Left ventricle myocardium superior (tissue), 1 donor: Measurements from ENCODE around the gene HSF4. TPM values are rescaled to one million over a fixed set of nuclear protein-coding genes. Genes with fewer than 3 reads are reported as not detected.
A peak's percentile ranks its signal among the peaks of the same experiment; 100 is the strongest.
"Not testable (repeated sequence)": the region's sequence is repeated elsewhere in the genome, so short reads cannot be mapped to it uniquely, and the experiment has no call there.

Experiments
- ATAC-seq: fragments of 200-7000 bp; cut with Tn5 transposase; one replicate; pipeline ENCODE4 v1.9.1; 2020; ENCODE audit warnings: mild to moderate bottlenecking, moderate library complexity
- DNase-seq: peaks from one replicate; pipeline ENCODE4 v3.0.0-alpha.2; 2020
- intact Hi-C: fragments of 100-400 bp; cut with micrococcal nuclease; formaldehyde crosslinking; loops from one replicate; pipeline ENCODE4 v1.11.0; 2022
- long read RNA-seq: library from polyadenylated mRNA; unstranded; transcript quantifications from one replicate; pipeline ENCODE4 v2.0.0, GENCODE V29; 2021
- total RNA-seq: library from RNA; stranded (reverse); fragmentation: NEBNext Ultra II Directional; extraction: Animal tissue kit (Norgen Biotek cat#: 25700); gene quantifications from one replicate; pipeline ENCODE4 v1.2.1, GENCODE V29; 2021
- donor health status: DM: no; HTN: yes; CAD: no; lungs with severe emphysema.

The HSF4 gene, protein sequence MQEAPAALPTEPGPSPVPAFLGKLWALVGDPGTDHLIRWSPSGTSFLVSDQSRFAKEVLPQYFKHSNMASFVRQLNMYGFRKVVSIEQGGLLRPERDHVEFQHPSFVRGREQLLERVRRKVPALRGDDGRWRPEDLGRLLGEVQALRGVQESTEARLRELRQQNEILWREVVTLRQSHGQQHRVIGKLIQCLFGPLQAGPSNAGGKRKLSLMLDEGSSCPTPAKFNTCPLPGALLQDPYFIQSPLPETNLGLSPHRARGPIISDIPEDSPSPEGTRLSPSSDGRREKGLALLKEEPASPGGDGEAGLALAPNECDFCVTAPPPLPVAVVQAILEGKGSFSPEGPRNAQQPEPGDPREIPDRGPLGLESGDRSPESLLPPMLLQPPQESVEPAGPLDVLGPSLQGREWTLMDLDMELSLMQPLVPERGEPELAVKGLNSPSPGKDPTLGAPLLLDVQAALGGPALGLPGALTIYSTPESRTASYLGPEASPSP
- total RNA-seq = 71.0 TPM
- long read RNA-seq, partial matches to known transcripts = 16 of 65 reads
- long read RNA-seq, other reads (novel, unspliced or antisense) = 40 of 65 reads

DNA sequence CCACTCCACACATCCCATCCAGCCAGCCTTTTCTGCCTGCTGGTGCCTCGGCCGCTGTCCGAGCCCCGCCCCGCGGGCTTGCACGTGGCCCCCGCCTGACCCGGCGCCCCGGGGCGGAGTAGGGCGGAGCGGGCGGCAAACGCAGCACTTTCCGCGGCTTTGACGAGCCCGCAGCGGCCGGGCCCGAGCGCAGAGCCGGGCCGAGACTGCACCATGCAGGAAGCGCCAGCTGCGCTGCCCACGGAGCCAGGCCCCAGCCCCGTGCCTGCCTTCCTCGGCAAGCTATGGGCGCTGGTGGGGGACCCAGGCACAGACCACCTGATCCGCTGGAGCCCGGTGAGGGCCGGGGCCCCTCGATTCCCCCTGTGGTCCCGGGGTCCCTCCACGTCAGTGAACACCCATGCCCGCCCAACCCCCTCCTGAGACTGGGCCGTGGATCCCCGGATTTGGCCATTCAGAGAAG is at the start of gene HSF4:
HSF4 (plus strand) TSS at position 147 of the 463 bp plus-strand sequence; CDS start at position 214, 67 bp downstream.
- ATAC-seq (peak; percentile 52), DNase-seq (peak; percentile 90)
- intact Hi-C loops = no loop called here

DNA sequence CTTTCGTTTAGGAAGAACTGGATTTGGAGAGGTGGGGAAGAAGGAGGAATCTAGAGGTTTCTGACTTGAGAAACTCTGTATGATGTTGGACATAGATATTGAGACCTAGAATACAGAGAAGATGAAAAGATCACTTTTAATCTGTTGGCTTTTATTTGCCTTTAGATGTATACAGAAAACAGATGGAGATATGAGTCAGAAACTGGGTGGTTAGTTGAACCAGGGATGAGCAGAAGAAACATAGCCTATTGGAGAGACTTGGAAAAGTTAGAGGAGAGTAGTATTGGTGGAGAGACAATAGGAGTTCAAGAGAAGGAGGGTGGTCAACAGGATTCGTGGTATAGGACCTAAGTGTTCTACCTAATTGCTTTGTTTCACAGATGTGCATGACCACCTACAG is 49.8 kb upstream of the HSF4 start:
- intact Hi-C loops = no loop called here
- DNase-seq (no peak), ATAC-seq (no peak)

DNA sequence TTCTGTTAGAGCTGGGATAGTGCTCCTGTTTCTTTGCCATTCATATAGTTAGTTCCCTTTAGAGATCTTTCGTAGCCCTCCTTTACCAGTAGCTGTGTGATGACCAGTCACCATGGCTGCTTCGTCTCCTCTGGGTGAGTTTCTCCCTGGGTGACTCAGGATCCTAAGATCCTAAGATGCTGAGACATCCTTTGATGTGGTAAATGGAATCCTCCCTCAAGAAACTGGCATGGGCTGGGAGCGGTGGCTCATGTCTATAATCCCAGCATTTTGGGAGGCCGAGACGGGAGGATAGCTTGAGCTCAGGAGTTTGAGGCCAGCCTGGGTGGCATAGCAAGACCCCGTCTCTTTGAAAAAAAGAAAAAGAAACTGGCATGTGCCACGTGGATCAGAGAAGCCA is 48.9 kb upstream of the HSF4 start:
- ATAC-seq (no peak), DNase-seq (no peak)
- intact Hi-C loops = no loop called here

DNA sequence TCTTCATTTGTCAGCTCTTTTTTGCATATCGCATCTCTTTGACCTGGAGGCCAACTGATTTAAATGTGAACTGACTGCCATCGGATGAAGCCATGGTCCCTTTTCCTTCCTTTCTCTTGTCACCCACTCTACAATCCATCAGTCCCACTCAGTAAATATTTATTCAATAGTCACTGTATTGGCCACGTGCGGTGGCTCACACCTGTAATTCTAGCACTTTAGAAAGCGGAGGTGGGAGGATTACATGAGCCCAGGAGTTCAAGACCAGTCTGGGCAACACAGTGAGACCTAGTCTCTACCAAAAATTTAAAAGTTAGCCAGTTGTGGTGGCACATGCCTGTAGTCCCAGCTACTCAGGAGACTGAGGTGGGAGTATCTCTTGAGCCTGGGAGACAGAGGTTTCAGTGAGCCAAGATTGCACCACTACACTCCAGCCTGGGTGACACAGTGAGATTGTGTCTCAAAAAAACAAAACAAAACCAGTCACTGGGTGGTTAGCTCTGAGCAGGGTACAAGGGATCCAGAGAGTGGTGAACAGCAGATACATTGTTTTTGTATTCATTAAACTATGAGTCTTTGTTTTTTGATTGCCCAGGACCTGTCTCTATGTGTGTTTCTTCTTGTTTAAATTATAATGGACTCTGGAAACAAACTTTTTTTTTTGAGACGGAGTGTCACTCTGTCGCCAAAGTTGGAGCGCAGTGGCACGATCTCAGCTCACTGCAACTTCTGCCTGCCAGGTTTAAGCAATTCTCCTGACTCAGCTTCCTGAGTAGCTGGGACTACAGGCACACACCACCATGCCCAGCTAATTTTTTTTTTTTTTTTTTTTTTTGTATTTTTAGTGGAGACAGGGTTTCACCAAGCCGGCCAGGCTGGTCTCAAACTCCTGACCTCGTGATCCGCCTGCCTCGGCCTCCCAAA is 47.9 kb upstream of the HSF4 start:
- intact Hi-C loops = no loop called here
- no peak for DNase-seq
- ATAC-seq = no peak

DNA sequence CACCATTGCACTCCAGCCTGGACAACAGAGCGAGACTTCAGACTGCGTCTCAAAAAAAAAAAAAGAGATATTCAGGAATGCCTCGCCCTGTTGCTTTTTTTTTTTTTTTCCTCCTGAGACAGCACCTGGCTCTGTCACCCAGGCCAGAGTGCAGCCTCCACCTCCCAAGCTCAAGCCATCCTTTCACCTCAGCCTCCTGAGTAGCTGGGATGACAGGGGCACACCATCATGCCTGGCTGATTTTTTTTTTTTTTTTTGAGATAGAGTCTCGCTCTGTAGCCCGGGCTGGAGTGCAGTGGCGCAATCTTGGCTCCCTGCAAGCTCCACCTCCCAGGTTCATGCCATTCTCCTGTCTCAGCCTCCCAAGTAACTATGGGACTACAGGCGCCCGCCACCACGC is 46.8 kb upstream of the HSF4 start:
- intact Hi-C loops = no loop called here
- no peak for ATAC-seq
- DNase-seq = no peak

DNA sequence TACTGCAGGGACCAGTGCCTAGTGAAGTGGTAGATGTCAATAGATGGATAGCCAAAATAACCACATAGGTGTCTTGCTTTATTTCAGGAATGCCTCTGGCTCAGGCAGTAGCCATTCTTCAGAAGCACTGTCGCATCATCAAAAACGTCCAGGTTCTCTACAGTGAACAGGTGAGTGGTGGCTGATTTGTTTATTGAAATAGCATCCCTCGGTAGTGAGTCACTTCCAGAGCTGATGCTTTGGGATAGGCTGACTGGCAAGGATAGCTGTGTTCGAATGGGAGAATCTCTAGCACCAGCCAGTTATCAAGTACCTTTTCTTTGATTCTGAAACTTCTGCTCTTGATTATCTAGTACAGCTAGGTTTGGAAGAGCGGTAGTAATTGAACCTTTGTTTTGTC is 44.5 kb upstream of the HSF4 start:
- DNase-seq (no peak), ATAC-seq (no peak)
- intact Hi-C loops = no loop called here

DNA sequence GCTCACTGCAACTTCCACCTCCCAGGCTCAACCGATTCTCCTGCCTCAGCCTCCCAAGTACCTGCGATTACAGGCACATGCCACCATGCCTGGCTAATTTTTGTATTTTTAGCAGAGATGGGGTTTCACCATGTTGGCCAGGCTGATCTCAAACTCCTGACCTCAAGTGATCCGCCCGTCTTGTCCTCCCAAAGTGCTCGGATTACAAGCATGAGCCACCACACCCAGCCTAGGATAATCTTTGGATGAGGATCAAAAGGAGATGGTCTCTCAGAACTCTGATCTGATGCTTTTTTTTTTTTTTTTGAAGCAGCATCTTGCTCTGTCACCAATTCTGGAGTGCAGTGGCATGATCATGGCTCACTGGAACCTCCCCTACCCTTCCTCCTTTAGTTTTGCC is 41.7 kb upstream of the HSF4 start:
- intact Hi-C loops, ATAC-seq, DNase-seq: not testable (repeated sequence)

DNA sequence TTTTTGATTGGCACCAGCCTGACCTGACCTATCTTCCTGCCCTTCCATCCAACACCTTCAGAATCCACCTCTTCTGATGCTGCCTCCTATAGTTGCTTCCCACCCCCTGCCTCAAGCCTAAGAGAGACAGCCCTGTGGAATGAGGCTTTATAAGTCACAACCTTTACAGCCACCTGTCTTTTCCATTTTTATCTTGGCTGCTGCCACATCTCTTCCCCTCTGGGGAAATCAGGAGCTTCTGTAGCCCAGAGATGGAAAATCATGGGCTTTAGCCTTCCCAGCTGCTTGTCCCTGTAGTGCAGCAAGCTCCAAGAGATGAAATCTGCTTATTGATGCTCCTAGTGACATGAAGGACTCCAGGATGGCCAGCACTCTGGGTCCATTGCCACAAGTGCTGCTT is 36.1 kb upstream of the HSF4 start:
- no peak for DNase-seq
- intact Hi-C loops = no loop called here
- no peak for ATAC-seq

DNA sequence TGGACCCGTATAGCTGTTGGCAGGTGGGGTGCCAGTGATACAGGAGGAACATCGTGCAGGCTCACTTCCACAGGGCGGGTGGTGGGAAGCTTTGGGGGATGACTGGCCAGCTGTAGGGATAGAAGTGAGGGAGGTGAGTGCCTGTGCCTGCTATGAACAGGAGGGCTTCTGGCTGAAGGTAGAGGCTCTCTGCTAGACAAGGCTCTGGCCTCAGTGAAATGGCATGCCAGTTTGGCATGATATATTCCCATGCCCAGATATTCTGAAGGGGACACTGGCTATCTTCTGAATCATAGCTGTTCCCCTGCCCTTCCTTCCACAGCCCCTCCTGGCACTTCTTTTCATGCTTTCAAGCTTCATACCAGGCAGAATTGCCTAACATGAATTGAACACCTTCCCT is 35.7 kb upstream of the HSF4 start:
- ATAC-seq (peak; percentile 46), DNase-seq (no peak)
- intact Hi-C loops = no loop called here

DNA sequence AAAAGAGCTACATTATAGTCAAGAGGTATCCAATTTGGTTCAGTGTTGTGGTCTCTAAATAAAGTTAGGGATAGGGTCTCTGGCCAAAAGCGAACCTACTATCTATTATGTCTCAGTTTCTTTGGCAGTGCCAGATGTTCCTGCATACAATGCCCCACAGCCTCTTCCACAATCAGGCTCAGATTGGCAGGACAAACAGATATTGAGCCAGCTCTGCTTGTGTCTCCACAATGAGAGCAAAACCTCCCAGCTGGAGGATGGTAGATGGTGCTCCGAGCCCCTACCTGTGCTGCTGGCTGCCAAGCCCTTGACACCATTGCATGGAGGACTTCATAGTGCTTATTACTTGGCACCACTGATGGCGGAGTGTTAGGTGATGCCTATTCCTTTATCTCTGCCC is 35.1 kb upstream of the HSF4 start:
- intact Hi-C loops = no loop called here
- ATAC-seq (peak; percentile 43), DNase-seq (no peak)

DNA sequence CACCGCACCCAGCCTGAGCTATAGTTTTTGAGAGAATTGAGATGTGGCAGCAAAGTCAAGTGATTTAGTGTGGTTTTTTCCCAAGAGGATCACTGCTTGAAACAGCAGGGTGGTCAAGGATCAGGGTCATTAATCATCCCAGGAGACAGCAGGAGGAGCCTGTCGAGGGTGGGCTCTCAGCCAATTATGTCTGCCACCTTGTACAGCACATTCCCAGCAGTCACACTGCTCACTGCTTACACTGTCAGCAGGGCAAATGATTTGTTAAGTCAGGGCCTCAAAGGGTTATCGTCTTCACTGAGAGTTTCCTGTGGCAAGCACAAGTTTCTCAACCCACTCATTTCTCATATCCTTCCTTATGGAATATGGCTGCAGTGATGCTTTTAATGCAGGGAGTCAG is 26.9 kb upstream of the HSF4 start:
- no peak for DNase-seq
- no peak for ATAC-seq
- intact Hi-C loops = no loop called here

DNA sequence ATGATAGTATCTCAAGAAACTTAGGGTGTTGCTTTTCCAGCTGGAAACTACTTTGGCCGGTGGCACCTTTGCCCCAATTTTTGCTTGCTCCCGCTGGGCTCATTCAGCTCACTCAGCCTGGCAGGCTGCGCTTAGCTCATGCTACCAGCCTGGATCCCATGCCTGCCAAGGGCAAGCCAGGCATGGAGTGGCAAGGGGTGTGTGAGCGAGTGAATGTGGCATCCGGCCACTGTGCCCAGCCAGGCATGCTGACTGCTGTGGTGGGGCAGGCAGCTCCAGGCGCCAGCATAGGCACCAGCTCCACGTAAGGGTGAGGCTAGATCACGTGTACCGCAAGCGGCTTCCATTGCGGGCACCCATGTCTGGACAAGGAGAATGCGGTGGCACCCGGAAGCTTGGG is 23.2 kb upstream of the HSF4 start:
- no peak for ATAC-seq
- no peak for DNase-seq
- intact Hi-C loops = no loop called here

DNA sequence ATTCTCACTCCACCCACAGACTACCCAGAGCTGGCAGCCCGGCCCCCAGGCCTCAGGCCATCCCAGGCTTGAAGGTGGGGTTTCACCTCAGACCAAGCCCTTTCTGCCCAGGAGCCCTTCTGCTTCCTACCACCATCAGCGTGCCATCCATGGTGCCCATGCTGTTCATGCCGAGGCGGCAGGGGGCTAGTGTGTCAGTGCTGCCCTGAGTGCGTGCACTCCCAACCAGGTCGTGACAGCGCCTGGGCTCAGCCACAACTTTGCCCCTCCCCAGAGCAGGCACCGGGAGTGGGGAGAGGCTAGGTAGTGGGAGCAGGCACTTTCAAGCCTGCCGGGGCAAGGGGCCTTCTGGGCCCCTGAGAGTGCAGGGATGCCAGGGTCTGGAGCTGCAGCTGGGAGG is 22.2 kb upstream of the HSF4 start:
- ATAC-seq = no peak
- intact Hi-C loops = no loop called here

DNA sequence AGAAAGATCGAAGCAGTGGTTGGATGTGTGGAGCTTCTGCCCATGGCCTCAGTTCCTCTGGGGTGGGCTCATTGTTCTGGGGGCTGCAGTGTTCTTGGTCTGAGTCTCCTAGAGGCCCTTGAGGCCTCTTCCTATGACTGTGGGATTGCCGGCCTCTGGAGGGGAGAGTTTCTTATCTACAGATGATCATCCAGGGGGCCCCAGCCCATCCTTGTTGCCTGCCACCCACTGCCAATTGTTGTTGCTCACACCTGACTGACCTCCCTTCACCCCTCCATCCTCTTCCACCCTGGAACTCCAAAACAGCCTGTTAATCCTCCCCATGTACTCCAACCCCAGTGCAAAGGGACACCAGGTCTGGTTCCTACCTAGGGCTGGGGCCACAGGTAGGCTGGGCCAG is 19.6 kb upstream of the HSF4 start:
- no peak for ATAC-seq
- intact Hi-C loops = no loop called here
- DNase-seq = no peak

More for the DNA sequence above, 22.2 kb upstream of the HSF4 start:
- no peak for DNase-seq

DNA sequence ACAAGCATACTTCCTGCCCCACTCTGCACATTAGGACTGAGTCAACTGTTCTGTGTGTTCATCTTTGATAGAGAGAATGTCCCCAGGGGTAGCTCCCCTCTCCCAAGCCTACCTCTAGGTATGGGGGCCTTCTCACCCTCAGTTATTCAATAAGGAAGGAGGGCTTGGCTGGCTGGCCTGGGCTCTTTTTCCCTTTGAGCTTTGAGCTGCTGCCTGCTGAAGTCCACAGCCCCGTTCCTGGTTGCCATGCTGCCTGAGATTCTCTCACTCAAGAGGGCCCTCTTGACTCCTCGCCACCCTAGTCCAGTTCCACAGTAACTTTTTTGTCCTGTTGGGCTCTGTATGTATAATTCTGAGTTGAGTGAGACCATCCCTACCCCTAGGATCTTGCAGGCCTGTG is 18.8 kb upstream of the HSF4 start:
- intact Hi-C loops = no loop called here
- DNase-seq (no peak), ATAC-seq (no peak)

DNA sequence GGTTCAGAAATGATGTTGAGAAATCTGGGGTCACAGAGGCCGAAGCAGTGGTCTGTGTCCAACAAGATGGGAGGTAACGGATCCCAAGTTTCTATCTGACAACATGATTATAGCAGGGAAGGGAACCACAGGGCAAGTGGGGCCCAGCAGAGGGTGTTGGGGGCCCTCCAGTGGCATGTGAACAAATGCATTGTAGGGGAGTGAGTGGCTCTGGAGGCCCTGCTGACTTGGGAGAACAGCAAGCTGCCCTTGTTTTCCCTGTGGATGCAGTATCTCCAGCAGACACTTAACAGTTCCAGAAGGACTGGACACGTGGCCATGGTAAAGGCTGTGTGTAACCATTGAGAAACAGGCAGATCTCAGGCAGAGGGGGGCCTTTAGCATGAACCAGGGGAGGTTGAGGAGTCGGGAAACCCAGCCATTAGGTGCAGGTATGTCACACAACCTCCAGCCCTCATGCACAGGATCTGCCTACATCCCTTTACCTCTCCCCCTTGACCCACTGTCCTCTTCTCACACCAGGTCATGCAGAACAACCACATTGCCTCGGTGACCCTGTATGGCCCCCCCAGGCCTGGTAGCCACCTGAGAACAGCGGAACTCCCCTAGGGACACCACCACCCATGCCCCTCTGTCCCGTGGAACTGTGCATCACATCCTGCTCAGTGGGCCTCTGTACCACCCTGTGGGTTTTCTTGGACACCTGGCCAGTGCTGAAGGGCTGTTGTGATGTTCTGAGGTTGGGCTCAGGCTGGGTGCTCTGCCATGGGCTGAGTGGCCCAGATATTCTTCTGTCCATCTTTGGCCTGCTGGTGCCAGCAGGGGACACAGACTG is 17.8 kb upstream of the HSF4 start:
- intact Hi-C loops = no loop called here
- ATAC-seq (no peak), DNase-seq (no peak)

DNA sequence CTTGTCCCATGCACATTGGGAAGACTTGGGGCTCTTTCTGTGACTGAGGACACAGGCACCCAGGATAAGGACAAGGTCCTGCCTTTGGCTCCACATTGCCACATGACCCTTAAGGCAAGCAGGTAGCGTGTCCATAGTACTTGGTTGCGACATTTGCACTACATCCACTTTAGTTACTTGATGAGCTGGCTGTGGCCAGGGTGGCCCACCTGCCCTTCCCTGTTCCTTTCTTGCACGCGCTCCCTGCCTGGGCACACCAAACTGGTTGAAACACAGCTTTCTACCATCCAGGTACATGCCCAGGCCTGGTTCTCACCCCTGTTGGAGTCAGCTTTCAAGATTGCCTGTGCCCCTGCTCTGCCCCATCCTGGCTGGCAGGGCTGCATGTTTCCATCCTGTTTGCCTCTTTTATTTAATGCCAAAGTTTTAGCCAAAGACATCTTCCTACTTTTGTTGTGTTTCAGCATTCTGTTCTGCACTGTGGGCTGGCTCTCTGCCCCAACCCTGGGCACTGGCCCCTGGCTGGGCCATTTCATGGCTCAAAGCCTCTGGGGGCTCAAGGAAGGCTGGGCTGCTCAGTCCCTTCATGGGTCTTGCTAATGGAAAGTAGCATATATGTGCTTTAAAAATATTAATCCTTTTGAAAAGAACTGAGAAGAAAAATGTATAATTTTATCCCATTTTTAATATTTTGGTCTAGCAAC is 17.0 kb upstream of the HSF4 start:
- intact Hi-C loops = no loop called here
- DNase-seq = no peak
- ATAC-seq = no peak

DNA sequence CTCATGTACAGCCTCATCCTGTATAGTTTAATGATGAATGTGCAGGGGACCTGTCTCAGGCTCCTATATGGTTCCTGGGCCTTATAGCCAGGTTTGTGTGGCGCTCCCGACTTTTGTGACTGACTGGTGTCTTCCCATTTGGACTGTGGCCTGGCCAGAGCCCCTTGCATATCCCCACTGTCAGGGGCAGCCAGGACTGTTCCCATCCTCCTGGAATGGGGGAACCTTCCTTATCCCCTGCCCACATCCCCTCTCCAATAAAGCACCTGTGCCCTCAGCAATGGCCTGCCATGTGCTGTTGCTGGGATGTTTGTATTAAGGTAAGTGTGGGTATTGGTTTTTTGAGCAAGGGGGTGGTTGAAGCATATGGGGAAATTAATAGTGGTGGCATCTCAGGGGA is 16.3 kb upstream of the HSF4 start:
- ATAC-seq (no peak), DNase-seq (no peak)
- intact Hi-C loops = no loop called here
